Esophagus squamous epithelium (tissue), 5 donors: ENCODE measurements around the gene TNPO3. TPM values are rescaled to one million over a fixed set of nuclear protein-coding genes. Genes with fewer than 3 reads are reported as not detected.

Experiments
- DNase-seq: peaks from one replicate; lab custom pipeline; 2025; lab: John Stamatoyannopoulos, UW
- H3K27ac ChIP-seq, 4 donors: fragments of 200-600 bp; sonication (generic); one replicate each; pipeline ENCODE4 v1.5.1; 2016 to 2019; ENCODE audit warnings: mild to moderate bottlenecking in 1 of 4
- H3K27me3 ChIP-seq, 4 donors: fragments of 200-600 bp; sonication (generic); 1 replicate in 3 of 4; 2 replicates in 1 of 4; pipeline versions ENCODE4 v1.5.1 to v1.6.0; 2017 to 2021; ENCODE audit warnings: antibody characterized with exemption in 1 of 4
- H3K36me3 ChIP-seq, 3 donors: fragments of 200-600 bp; sonication (generic); one replicate each; pipeline ENCODE4 v1.5.1; 2016 to 2019
- H3K4me1 ChIP-seq, 3 donors: fragments of 200-600 bp; sonication (generic); one replicate each; pipeline ENCODE4 v1.5.1; 2017 to 2019
- H3K4me3 ChIP-seq, 4 donors: fragments of 200-600 bp; sonication (generic); 1 replicate in 3 of 4; 2 replicates in 1 of 4; pipeline ENCODE4 v1.5.1; 2016 to 2019; ENCODE audit warnings: mild to moderate bottlenecking in 2 of 4, moderate library complexity in 1 of 4
- H3K9me3 ChIP-seq, 3 donors: fragments of 200-600 bp; sonication (generic); one replicate each; pipeline ENCODE4 v1.5.1; 2016 to 2019
- POLR2A ChIP-seq, 4 donors: fragments of 450-650 bp; IDR thresholded peaks; one replicate each; pipeline ENCODE4 v1.6.1; 2017; ENCODE audit warnings: antibody characterized with exemption in 4 of 4, mild to moderate bottlenecking in 4 of 4, moderate library complexity in 3 of 4
- WGBS, 2 donors: methylation state at CpG; one replicate each; pipeline ENCODE4 v1.1.5; 2018; 5-methylcytosine and 5-hydroxymethylcytosine counted together
- intact Hi-C: fragments of 100-400 bp; cut with DNase I; formaldehyde crosslinking; loops from one replicate; pipeline ENCODE4 v1.15.0; 2022
- total RNA-seq, 4 donors: library from RNA; depleted of rRNA; stranded (reverse); fragments of >200 nt; gene quantifications; one replicate each; pipeline ENCODE4 v1.1.0, GENCODE V29; 2016
- TF ChIP-seq, protein P1 (sequence below), 6 experiments: fragments of 450-650 bp in 4 of 6; fragments of 200-600 bp in 2 of 6; sonication (generic) in 2 of 6; IDR thresholded peaks; one replicate each; pipeline ENCODE4 v1.5.1; 2016 to 2019; ENCODE audit warnings: antibody characterized with exemption in 6 of 6, mild to moderate bottlenecking in 4 of 6, moderate library complexity in 4 of 6
- donor health status: DM: yes; HTN: yes; CAD: no.

The TNPO3 gene
- total RNA-seq, 4 donors from 2014 or later = 26.4 to 49.6 (median 39.3) TPM

DNA sequence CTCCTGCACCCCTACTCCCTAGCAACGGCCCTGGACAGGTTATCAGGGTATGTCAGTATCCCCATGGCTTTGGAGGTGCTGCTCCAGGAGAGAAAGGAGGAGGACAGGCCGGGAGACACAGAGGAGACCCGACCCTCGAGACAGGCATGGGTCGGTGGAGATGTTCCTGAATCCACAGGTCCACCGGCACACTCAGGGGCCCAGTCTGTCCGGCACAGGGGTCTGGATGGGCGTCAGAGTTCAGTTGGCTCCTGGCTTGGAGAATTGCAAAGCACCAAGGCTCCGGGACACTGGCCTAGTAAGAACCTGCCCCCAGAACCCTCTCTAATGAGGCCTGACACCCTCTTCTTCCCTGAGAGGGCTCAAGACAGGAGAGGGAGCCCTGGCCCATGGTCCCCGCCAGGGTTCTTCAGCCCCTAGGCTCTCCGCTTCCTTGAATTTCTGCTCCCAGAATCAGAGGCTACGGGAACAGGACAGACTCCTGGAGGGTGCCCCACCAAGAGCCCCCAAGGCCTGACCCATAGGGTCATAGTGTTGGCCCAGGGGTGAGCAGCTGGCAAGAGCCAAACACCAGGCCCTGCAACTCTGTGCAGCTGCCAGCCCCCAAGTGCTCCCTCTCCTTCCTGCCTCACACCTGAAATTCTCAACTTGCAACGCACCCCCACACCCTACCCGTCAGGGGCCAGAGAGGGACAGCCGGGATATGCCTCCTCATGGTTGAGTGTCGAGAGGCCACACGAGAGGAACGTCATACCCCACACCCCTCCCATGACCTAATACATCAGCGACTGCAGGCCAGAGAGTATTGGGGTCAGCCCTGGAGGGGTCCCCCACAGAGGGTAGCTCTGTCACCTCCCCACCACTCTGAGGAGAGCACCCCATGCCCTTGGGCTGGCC, 122.7 kb downstream of the TNPO3 start:
- Histone ChIP-seq H3K4me1 (peaks cover 0 to 13% (median 0%) of the 10 kb centered on the region in 3 donors), H3K9me3 (no peaks in the 10 kb centered on the region), H3K27me3 (peaks cover 0 to 23% (median 0%) of the 10 kb centered on the region in 4 donors), H3K36me3 (no peaks in the 10 kb centered on the region), H3K27ac (no peak overlapping the region), H3K4me3 (no peak overlapping the region)
- TF ChIP-seq, protein P1, sequence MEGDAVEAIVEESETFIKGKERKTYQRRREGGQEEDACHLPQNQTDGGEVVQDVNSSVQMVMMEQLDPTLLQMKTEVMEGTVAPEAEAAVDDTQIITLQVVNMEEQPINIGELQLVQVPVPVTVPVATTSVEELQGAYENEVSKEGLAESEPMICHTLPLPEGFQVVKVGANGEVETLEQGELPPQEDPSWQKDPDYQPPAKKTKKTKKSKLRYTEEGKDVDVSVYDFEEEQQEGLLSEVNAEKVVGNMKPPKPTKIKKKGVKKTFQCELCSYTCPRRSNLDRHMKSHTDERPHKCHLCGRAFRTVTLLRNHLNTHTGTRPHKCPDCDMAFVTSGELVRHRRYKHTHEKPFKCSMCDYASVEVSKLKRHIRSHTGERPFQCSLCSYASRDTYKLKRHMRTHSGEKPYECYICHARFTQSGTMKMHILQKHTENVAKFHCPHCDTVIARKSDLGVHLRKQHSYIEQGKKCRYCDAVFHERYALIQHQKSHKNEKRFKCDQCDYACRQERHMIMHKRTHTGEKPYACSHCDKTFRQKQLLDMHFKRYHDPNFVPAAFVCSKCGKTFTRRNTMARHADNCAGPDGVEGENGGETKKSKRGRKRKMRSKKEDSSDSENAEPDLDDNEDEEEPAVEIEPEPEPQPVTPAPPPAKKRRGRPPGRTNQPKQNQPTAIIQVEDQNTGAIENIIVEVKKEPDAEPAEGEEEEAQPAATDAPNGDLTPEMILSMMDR (IDR thresholded peaks at IDR 0.05) = no peak
- DNase-seq = no peak
- intact Hi-C loops = no loop called here
- 84 to 92% methylated on average over 5 to 14 of the region's 19 CpGs for WGBS, 2 donors

DNA sequence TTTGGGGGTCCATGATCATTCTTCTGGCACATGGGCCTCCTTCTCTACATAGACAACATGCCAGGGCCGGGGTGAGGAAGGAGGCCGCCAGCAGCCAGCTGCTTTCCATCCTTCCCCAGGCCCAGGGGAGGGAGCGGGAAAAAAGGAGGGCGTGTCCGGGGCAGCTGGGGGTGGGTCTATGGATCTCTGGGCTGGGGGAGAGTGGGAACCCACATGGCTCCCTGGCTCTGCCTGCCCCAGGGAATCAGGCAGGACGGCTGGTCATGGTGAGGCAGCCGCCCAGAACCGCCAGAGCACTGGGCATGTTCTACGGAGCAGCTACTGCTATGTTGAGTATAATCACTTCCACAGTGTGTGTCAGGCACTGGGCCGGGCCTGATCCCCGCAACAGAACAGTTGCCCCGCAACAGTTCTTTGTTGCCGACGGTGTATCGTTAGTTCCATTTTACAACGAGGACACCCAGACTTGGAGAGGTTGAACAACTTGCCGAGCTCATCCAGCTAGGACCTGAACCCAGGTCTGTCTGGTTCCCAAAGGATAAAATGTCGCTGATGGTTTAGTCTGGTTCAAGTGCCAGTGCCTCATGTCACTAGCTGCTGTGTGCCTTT, 123.6 kb downstream of the TNPO3 start:
- WGBS, 2 donors = 93 to 98% methylated on average over 8 to 12 of the region's 18 CpGs
- Histone ChIP-seq H3K27me3 (peaks cover 0 to 19% (median 0%) of the 10 kb centered on the region in 4 donors), H3K27ac (no peak overlapping the region), H3K4me3 (no peak overlapping the region), H3K9me3 (no peaks in the 10 kb centered on the region), H3K36me3 (no peaks in the 10 kb centered on the region), H3K4me1 (peaks cover 0 to 13% (median 0%) of the 10 kb centered on the region in 3 donors)
- no peak for TF ChIP-seq POLR2A (IDR thresholded peaks at IDR 0.05)
- TF ChIP-seq, protein P1 (IDR thresholded peaks at IDR 0.05) = no peak
- no peak for DNase-seq
- intact Hi-C loops = no loop called here

DNA sequence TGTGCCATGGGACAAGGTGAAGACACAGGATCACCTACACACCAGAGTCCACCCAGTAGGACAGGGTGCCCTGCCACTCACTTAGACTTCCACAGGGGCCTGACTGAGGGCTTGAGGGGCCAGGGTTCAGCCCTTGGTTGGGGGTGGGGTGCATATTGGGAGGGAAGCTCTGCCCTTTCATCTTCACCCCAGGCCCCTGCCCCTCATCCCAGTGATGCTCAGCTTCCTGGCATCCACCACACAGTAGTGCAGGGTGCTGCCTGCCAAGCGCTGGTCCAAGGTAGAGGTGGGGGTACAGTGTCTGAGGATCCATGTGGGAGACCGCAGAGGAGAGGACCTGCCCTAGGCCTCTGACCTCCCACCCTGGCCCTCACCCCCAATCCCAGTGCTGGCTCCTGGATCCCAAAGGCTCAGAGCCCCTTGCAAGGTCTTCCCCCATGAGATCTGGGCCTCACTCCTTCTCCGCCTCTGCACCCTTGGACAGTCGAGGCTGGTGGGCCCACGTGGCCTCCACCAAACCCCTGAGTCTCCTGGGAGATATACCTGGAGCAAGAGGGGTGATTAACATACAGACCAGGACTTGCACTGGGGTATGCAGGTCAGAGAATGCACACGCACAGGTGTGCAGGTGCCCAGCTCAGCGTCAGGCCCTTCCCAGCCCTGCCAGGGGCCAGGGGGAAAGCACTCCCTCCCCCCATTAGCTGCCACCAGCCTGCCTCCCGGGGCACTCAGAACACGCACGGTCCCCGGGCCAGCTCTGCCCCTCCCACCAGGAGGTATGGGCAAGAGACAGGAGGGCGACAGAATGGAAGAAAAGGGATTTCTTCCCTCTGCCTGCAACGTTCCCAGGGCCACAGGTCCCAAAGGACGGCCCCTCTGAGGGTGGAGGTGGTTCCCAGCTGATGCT, 125.8 kb downstream of the TNPO3 start:
- H3K4me1 ChIP-seq = peaks cover 0 to 13% (median 0%) of the 10 kb centered on the region in 3 donors
- intact Hi-C loops = no loop called here
- H3K36me3 ChIP-seq = no peaks in the 10 kb centered on the region
- WGBS, 2 donors = 40 to 65% methylated on average over 1 to 3 of the region's 14 CpGs
- TF ChIP-seq, protein P1 (IDR thresholded peaks at IDR 0.05) = no peak
- no peak for TF ChIP-seq POLR2A (IDR thresholded peaks at IDR 0.05)
- H3K4me3 ChIP-seq = no peak overlapping the region
- no peaks in the 10 kb centered on the region for H3K9me3 ChIP-seq
- no peak overlapping the region for H3K27ac ChIP-seq
- H3K27me3 ChIP-seq = peaks cover 0 to 5% (median 0%) of the 10 kb centered on the region in 4 donors
- no peak for DNase-seq

DNA sequence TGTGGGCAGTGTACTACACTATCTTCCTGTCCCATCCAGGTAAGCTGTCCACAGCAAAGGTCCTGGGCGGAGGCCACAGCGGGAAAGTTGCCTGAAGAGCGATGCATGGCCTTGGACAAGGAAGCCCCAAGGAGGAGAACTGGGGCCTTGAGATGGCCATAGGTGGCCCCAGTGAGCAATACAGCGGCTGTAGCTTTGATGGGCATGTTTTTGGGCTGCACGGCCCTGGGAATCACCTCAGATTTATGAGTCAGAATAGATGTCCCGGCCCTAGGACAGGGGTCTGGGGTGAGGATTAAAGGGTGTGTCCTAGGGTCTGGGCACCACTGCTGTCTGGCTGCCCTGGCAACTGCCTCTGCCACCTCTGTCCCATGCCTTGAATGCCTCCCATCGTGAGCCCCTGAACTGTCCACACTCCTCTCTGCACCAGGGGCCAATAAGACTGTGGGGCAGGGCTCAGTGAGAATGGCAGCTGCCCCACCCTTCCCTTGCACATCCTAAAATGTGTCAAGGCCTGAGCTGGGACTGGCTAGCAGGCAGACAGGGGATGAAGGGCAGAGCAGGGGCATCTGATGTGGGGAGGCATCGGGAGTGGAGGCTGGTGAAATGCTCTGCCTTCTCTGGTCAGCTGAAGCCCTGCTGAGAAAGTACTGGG, 126.6 kb downstream of the TNPO3 start:
- no peak for DNase-seq
- H3K4me1 ChIP-seq = peaks cover 0 to 6% (median 0%) of the 10 kb centered on the region in 3 donors
- peaks cover 0 to 9% (median 0%) of the 10 kb centered on the region in 4 donors for H3K27me3 ChIP-seq
- no peaks in the 10 kb centered on the region for H3K36me3 ChIP-seq
- H3K9me3 ChIP-seq = no peaks in the 10 kb centered on the region
- H3K27ac ChIP-seq = no peak overlapping the region
- TF ChIP-seq POLR2A (IDR thresholded peaks at IDR 0.05) = no peak
- TF ChIP-seq, protein P1 (IDR thresholded peaks at IDR 0.05) = no peak
- WGBS, 2 donors = 93 to 97% methylated on average over 5 to 6 of the region's 8 CpGs
- intact Hi-C loops = no loop called here
- H3K4me3 ChIP-seq = no peak overlapping the region
